ENCODE data around the gene CEPT1.

- TF ChIP-seq POLR2AphosphoS5 (IDR thresholded peaks at IDR 0.05; ENCODE audit: borderline replicate concordance, low read depth, low read length) (no peak), EZH2 (IDR thresholded peaks at IDR 0.05) (no peak)
Observed at GRCh38 chr1:111219557-111220286, 79.7 kb downstream of the CEPT1 start.

Data from SK-N-MC (cell line).